B cell (primary cell): ENCODE results near the gene CTNNA3. TPM values are rescaled to one million over a fixed set of nuclear protein-coding genes. Genes with fewer than 3 reads are reported as not detected.

Experiments
- ATAC-seq: fragments of 200-7000 bp; cut with Tn5 transposase; one replicate; pipeline ENCODE4 v1.10.0; 2021; ENCODE audit warnings: low read depth, mild to moderate bottlenecking, moderate number of reproducible peaks, moderate library complexity
- CTCF ChIA-PET: fragments of 350-600 bp; sonication (Branson Sonifier 250); formaldehyde crosslinking; loops from one replicate; lab custom pipeline; 2021; ENCODE audit warnings: antibody characterized with exemption, inconsistent platforms; lab: Charles Lee
- POLR2A ChIA-PET: fragments of 350-600 bp; sonication (Branson Sonifier 250); formaldehyde crosslinking; loops from one replicate; lab custom pipeline; 2021; ENCODE audit warnings: antibody characterized with exemption; lab: Charles Lee
- DNase-seq: peaks from one replicate; pipeline ENCODE4 v3.0.0; 2013
- H2AFZ ChIP-seq: 2 replicates; pipeline ENCODE4 v1.6.1; 2012; ENCODE audit warnings: mild to moderate bottlenecking, low read depth, low read length; ENCODE audit not compliant: insufficient read depth, poor library complexity, severe bottlenecking
- H3K27ac ChIP-seq, 2 donors: 1 replicate in 1 of 2; 2 replicates in 1 of 2; pipeline ENCODE4 v1.5.1; 2012 to 2013; ENCODE audit warnings: low read length in 2 of 2, mild to moderate bottlenecking in 2 of 2, moderate library complexity in 1 of 2
- H3K27me3 ChIP-seq, 4 experiments: fragments of 200-600 bp in 1 of 4; sonication (generic) in 1 of 4; replicated peaks in 1 of 4; 1 replicate in 2 of 4; 2 replicates in 2 of 4; pipeline versions ENCODE4 v1.6.1 to v1.7.0; 2013 to 2016; ENCODE audit warnings: low read length in 3 of 4, mild to moderate bottlenecking in 2 of 4, mixed read lengths in 1 of 4, moderate library complexity in 1 of 4; ENCODE audit not compliant: insufficient read depth in 4 of 4, control insufficient read depth in 3 of 4; ENCODE audit errors: control extremely low read depth in 1 of 4
- H3K36me3 ChIP-seq, 2 experiments: replicated peaks in 1 of 2; 1 replicate in 1 of 2; 2 replicates in 1 of 2; pipeline versions ENCODE4 v1.6.1 to v1.7.1; 2013; ENCODE audit warnings: low read length in 1 of 2; ENCODE audit not compliant: insufficient read depth in 2 of 2, control insufficient read depth in 1 of 2; ENCODE audit errors: control extremely low read depth in 1 of 2, extremely low read depth in 1 of 2
- H3K4me1 ChIP-seq, 2 donors: fragments of 200-600 bp in 1 of 2; sonication (generic) in 1 of 2; 1 replicate in 1 of 2; 2 replicates in 1 of 2; pipeline versions ENCODE4 v1.5.1 to v1.6.1; 2013 to 2017; ENCODE audit warnings: low read length in 2 of 2; ENCODE audit not compliant: control insufficient read depth in 2 of 2, insufficient read depth in 2 of 2
- H3K4me2 ChIP-seq: replicated peaks from 2 replicates; pipeline ENCODE3; 2012; ENCODE audit warnings: mild to moderate bottlenecking, low read depth, low read length; ENCODE audit not compliant: poor library complexity, severe bottlenecking
- H3K4me3 ChIP-seq, 5 experiments: fragments of 200-600 bp in 1 of 5; sonication (generic) in 1 of 5; 1 replicate in 3 of 5; 2 replicates in 2 of 5; pipeline versions ENCODE4 v1.5.1 to v1.7.0; 2011 to 2016; ENCODE audit warnings: low read length in 4 of 5, mild to moderate bottlenecking in 4 of 5, low read depth in 2 of 5, control low read depth in 1 of 5, moderate library complexity in 1 of 5; ENCODE audit not compliant: insufficient read depth in 1 of 5; ENCODE audit errors: control extremely low read depth in 1 of 5, extremely low read depth in 1 of 5
- H3K79me2 ChIP-seq: fragments of 200-600 bp; sonication (generic); one replicate; pipeline ENCODE4 v1.6.0; 2016; ENCODE audit warnings: low read length; ENCODE audit not compliant: control insufficient read depth, insufficient read depth
- H3K9ac ChIP-seq: fragments of 200-600 bp; sonication (generic); 2 replicates; pipeline ENCODE4 v1.6.1; 2017; ENCODE audit warnings: mild to moderate bottlenecking, low read length, moderate library complexity
- H3K9me3 ChIP-seq, 3 donors: one replicate each; pipeline versions ENCODE4 v1.6.1 to v1.7.1; 2013; ENCODE audit warnings: low read length in 2 of 3; ENCODE audit not compliant: control insufficient read depth in 2 of 3, insufficient read depth in 1 of 3; ENCODE audit errors: control extremely low read depth in 1 of 3
- H4K20me1 ChIP-seq: 2 replicates; pipeline ENCODE4 v1.6.0; 2012; ENCODE audit warnings: mild to moderate bottlenecking, low read length; ENCODE audit not compliant: insufficient read depth, control insufficient read depth, poor library complexity, severe bottlenecking
- H3K27ac Mint-ChIP-seq: one replicate; pipeline ENCODE4 v1.8.0; 2021; ENCODE audit warnings: mixed read lengths
- H3K27me3 Mint-ChIP-seq: one replicate; pipeline ENCODE4 v1.8.0; 2021; ENCODE audit warnings: mixed read lengths
- H3K4me1 Mint-ChIP-seq: one replicate; pipeline ENCODE4 v1.8.0; 2021; ENCODE audit warnings: mixed read lengths
- H3K4me3 Mint-ChIP-seq: one replicate; pipeline ENCODE4 v1.8.0; 2021; ENCODE audit warnings: mixed read lengths
- H3K9me3 Mint-ChIP-seq: one replicate; pipeline ENCODE4 v1.8.0; 2022; ENCODE audit warnings: mixed read lengths; ENCODE audit not compliant: insufficient read depth
- EZH2 ChIP-seq: IDR thresholded peaks from 2 replicates; pipeline ENCODE4 v1.6.1; 2012; ENCODE audit warnings: borderline replicate concordance, low read depth, mild to moderate bottlenecking, moderate library complexity, low read length; ENCODE audit not compliant: insufficient read depth, poor library complexity, severe bottlenecking
- WGBS: methylation state at CpG from one replicate; pipeline ENCODE4 v1.1.5; 2013; ENCODE audit warnings: missing lambda C conversion rate; ENCODE audit not compliant: insufficient coverage; 5-methylcytosine and 5-hydroxymethylcytosine counted together
- intact Hi-C: fragments of 100-400 bp; cut with micrococcal nuclease; formaldehyde crosslinking; loops from one replicate; pipeline ENCODE4 v1.10.0; 2022
- polyA plus RNA-seq: library from polyadenylated mRNA; depleted of rRNA; stranded (reverse); fragments of >200 nt; gene quantifications from 2 replicates; pipeline ENCODE4 v1.2.3, GENCODE V29; 2012
- total RNA-seq, 2 donors: library from RNA; stranded (reverse); fragments of 120-200 nt in 1 of 2; gene quantifications; 1 replicate in 1 of 2; 2 replicates in 1 of 2; pipeline versions ENCODE4 v1.2.3 to v1.2.4, GENCODE V29; 2013 to 2022
- TF ChIP-seq, protein P1 (sequence below): fragments of 200-600 bp; IDR thresholded peaks from one replicate; pipeline ENCODE4 v1.8.0; 2022; ENCODE audit warnings: antibody characterized with exemption, mild to moderate bottlenecking

The CTNNA3 gene
- total and polyA plus RNA-seq, 2 donors (not counting 1 experiment from before 2014, with no cell fraction given), result 0.01 TPM; not detected in 1

DNA sequence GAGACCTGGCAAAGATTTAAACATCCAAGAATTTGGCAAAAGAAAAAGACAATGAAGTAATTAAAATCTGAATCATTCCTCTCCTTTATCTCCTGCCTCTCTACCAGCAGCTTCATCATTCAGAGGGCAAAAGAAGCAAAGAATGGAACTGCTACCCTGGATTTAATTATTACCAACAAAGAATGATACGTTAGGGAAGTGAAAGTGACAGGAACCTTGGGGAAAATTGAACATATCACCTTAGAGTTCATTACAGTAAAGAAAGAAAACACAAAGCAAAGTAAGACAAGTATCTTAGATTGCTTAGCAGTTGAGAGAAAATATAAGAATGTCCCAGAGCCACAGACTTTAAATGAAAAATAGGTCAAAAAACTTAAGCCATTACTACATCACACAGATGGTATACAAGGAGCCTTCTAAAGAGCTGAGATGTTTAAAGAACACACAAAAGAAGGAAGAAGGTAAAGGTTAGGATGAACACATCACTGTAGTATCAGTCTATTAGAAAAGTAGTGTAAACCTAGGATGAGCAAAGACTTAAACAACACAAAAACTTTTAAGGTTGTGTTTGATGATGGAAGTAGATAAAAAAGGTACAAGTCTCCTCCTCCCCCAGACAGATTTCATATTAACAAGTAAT lies 17.5 kb downstream of the CTNNA3 start:
- peaks cover 3% of the 10 kb centered on the region for H3K4me1 Mint-ChIP-seq
- intact Hi-C loops, result no loop called here
- H3K4me3 ChIP-seq, result no peak overlapping the region
- TF ChIP-seq, protein P1, sequence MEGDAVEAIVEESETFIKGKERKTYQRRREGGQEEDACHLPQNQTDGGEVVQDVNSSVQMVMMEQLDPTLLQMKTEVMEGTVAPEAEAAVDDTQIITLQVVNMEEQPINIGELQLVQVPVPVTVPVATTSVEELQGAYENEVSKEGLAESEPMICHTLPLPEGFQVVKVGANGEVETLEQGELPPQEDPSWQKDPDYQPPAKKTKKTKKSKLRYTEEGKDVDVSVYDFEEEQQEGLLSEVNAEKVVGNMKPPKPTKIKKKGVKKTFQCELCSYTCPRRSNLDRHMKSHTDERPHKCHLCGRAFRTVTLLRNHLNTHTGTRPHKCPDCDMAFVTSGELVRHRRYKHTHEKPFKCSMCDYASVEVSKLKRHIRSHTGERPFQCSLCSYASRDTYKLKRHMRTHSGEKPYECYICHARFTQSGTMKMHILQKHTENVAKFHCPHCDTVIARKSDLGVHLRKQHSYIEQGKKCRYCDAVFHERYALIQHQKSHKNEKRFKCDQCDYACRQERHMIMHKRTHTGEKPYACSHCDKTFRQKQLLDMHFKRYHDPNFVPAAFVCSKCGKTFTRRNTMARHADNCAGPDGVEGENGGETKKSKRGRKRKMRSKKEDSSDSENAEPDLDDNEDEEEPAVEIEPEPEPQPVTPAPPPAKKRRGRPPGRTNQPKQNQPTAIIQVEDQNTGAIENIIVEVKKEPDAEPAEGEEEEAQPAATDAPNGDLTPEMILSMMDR, result no peak
- TF ChIP-seq EZH2, result no peak
- no peaks in the 10 kb centered on the region for H4K20me1 ChIP-seq
- H3K27me3 ChIP-seq, result peaks cover 0 to 15% (median 6%) of the 10 kb centered on the region in 4 experiments
- POLR2A ChIA-PET, result no interaction called here
- DNase-seq (no peak), ATAC-seq (no peak)
- peaks cover 29% of the 10 kb centered on the region for H3K27me3 Mint-ChIP-seq
- H3K27ac ChIP-seq, result no peak overlapping the region
- H3K79me2 ChIP-seq, result no peaks in the 10 kb centered on the region
- H2AFZ ChIP-seq, result no peak overlapping the region
- H3K9ac ChIP-seq, result no peak overlapping the region
- H3K4me2 ChIP-seq, result no peak overlapping the region
- H3K9me3 ChIP-seq, result peaks cover 1 to 4% (median 2%) of the 10 kb centered on the region in 3 donors
- no CpG with 5 or more reads among the region's 1 CpG for WGBS
- no peak overlapping the region for H3K27ac Mint-ChIP-seq
- H3K4me3 Mint-ChIP-seq, result no peak overlapping the region
- no peaks in the 10 kb centered on the region for H3K36me3 ChIP-seq
- no peaks in the 10 kb centered on the region for H3K4me1 ChIP-seq
- H3K9me3 Mint-ChIP-seq, result peaks cover 4% of the 10 kb centered on the region
- CTCF ChIA-PET, result no interaction called here

DNA sequence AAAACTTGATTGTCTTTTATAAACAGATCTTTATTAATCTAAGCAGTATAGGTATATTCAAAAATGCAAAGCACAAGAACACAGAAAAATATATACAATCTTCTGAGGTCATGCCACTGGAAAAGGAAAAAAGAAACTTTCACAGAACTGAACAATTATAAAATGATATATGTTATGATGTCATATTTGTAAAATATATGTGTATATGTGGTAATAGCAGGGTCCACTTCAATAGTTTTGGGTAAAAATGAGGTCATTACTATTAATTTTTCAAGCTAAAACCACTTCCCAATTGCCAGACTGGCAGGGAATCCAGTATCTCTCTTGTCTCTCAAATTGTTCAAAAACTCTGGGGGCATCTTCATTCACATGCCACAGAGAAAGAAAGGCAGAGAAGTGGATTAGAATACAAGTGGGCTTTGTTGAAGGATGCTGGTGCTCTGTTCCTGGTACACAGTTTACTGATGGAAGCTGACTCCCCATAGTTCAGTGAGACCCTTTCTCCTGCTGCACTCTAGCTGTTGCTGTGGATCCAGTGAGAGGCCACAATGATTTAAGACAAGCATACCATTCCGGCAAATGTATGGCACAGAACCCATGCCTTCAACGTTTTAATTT lies 19.7 kb downstream of the CTNNA3 start:
- POLR2A ChIA-PET, result no interaction called here
- H2AFZ ChIP-seq, result no peak overlapping the region

More for the DNA sequence above, 19.7 kb downstream of the CTNNA3 start:
- Mint-ChIP-seq H3K9me3 (no peaks in the 10 kb centered on the region), H3K27ac (no peak overlapping the region), H3K4me1 (peaks cover 3% of the 10 kb centered on the region), H3K4me3 (no peak overlapping the region), H3K27me3 (peaks cover 29% of the 10 kb centered on the region)
- Histone ChIP-seq H3K9ac (no peak overlapping the region), H3K4me2 (no peak overlapping the region), H3K36me3 (no peaks in the 10 kb centered on the region), H3K27ac (no peak overlapping the region), H3K4me3 (no peak overlapping the region), H4K20me1 (no peaks in the 10 kb centered on the region), H3K79me2 (no peaks in the 10 kb centered on the region), H3K9me3 (peaks cover 0 to 1% (median 0%) of the 10 kb centered on the region in 3 donors), H3K4me1 (no peaks in the 10 kb centered on the region), H3K27me3 (peaks cover 0 to 15% (median 6%) of the 10 kb centered on the region in 4 experiments)
- intact Hi-C loops, result no loop called here
- CTCF ChIA-PET, result interaction anchor here (0.9 to 1.1 kb wide), 2 partner anchors 9 to 21 kb away, joined by 3 read pairs; no protein-coding TSS in a partner anchor
- WGBS, result 90% methylated on average over 2 of the region's 2 CpGs
- no peak for TF ChIP-seq EZH2
- TF ChIP-seq, protein P1, result no peak
- no peak for ATAC-seq
- DNase-seq, result no peak
